Measurements from ENCODE around the gene PNPLA7. TPM values are rescaled to one million over a fixed set of nuclear protein-coding genes. Genes with fewer than 3 reads are reported as not detected.

PNPLA7 gene
- total RNA-seq, 4 donors from 2014 or later, result 4.5 to 10.5 (median 9.4) TPM

- no peak for ATAC-seq
- Histone ChIP-seq H3K27ac (no peak overlapping the region), H3K4me1 (peaks cover 0 to 3% of the 10 kb centered on the region in 2 donors), H3K36me3 (peaks cover 0 to 3% of the 10 kb centered on the region in 2 donors), H3K9me3 (no peaks in the 10 kb centered on the region), H3K27me3 (no peaks in the 10 kb centered on the region), H3K4me3 (no peak overlapping the region)
- no peak for DNase-seq
- no peak for TF ChIP-seq POLR2A (IDR thresholded peaks at IDR 0.05)
- no peak for TF ChIP-seq CTCF (IDR thresholded peaks at IDR 0.05 in 4 of 5, conservative IDR thresholded peaks at IDR 0.05 in 1 of 5)
- in situ Hi-C loops (cut with MboI; ENCODE audit: low sequenced_read_pairs in 4 of 4), result no loop called here
- intact Hi-C loops (cut with DNase I; ENCODE audit: low total_unique reads), result no loop called here
Measured at GRCh38 chr9:137524161-137524980, 25.8 kb downstream of the PNPLA7 start.

GRCh38 chr9:137522746-137523455, 27.3 kb downstream of the PNPLA7 start:
- H3K4me1 ChIP-seq, result peaks cover 0 to 3% of the 10 kb centered on the region in 2 donors
- ATAC-seq (no peak), DNase-seq (no peak)
- no peaks in the 10 kb centered on the region for H3K27me3 ChIP-seq
- intact Hi-C loops (cut with DNase I; ENCODE audit: low total_unique reads), result no loop called here
- in situ Hi-C loops (cut with MboI; ENCODE audit: low sequenced_read_pairs in 4 of 4), result no loop called here
- no peaks in the 10 kb centered on the region for H3K9me3 ChIP-seq
- H3K4me3 ChIP-seq, result no peak overlapping the region
- TF ChIP-seq POLR2A (IDR thresholded peaks at IDR 0.05), result no peak
- no peak for TF ChIP-seq CTCF (IDR thresholded peaks at IDR 0.05 in 4 of 5, conservative IDR thresholded peaks at IDR 0.05 in 1 of 5)
- peaks cover 0 to 5% of the 10 kb centered on the region in 2 donors for H3K36me3 ChIP-seq
- no peak overlapping the region for H3K27ac ChIP-seq

- Histone ChIP-seq H3K36me3 (peaks cover 0 to 5% of the 10 kb centered on the region in 2 donors), H3K27ac (no peak overlapping the region), H3K4me1 (peaks cover 0 to 3% of the 10 kb centered on the region in 2 donors), H3K9me3 (no peaks in the 10 kb centered on the region), H3K27me3 (no peaks in the 10 kb centered on the region), H3K4me3 (no peak overlapping the region)
- intact Hi-C loops (cut with DNase I; ENCODE audit: low total_unique reads), result no loop called here
- ATAC-seq (no peak), DNase-seq (no peak)
- in situ Hi-C loops (cut with MboI; ENCODE audit: low sequenced_read_pairs in 4 of 4), result no loop called here
- TF ChIP-seq CTCF (IDR thresholded peaks at IDR 0.05 in 4 of 5, conservative IDR thresholded peaks at IDR 0.05 in 1 of 5), result no peak
- TF ChIP-seq POLR2A (IDR thresholded peaks at IDR 0.05), result no peak
Measured at GRCh38 chr9:137521405-137521985, 28.7 kb downstream of the PNPLA7 start.

- Histone ChIP-seq H3K36me3 (peaks cover 0 to 5% of the 10 kb centered on the region in 2 donors), H3K4me1 (peaks cover 0 to 3% of the 10 kb centered on the region in 2 donors), H3K4me3 (no peak overlapping the region), H3K27ac (no peak overlapping the region), H3K9me3 (no peaks in the 10 kb centered on the region), H3K27me3 (no peaks in the 10 kb centered on the region)
- intact Hi-C loops (cut with DNase I; ENCODE audit: low total_unique reads), result no loop called here
- ATAC-seq, result no peak
- in situ Hi-C loops (cut with MboI; ENCODE audit: low sequenced_read_pairs in 4 of 4), result no loop called here
- TF ChIP-seq POLR2A (IDR thresholded peaks at IDR 0.05) (no peak), CTCF (IDR thresholded peaks at IDR 0.05 in 4 of 5, conservative IDR thresholded peaks at IDR 0.05 in 1 of 5) (no peak)
- DNase-seq, result no peak
Measured at GRCh38 chr9:137520614-137521404, 29.4 kb downstream of the PNPLA7 start.

Data from gastrocnemius medialis (tissue), 4 donors.